Motor neuron (in vitro differentiated cells): ENCODE measurements around the gene PDGFD. TPM values are rescaled to one million over a fixed set of nuclear protein-coding genes. Genes with fewer than 3 reads are reported as not detected.

Experiments used
- ATAC-seq, 8 experiments: fragments of 200-7000 bp; cut with Tn5 transposase; replicated peaks in 6 of 8; 2 replicates each; pipeline ENCODE4 v1.8.0; 2021; ENCODE audit warnings: mild to moderate bottlenecking in 8 of 8, moderate library complexity in 8 of 8
- H3K27ac ChIP-seq, 2 donors: fragments of 250-450 bp; sonication (Bioruptor Pico); 2 replicates each; pipeline ENCODE4 v1.9.0; 2021; ENCODE audit warnings: antibody characterized with exemption in 2 of 2, mild to moderate bottlenecking in 2 of 2, moderate library complexity in 1 of 2
- H3K4me1 ChIP-seq, 2 donors: fragments of 250-450 bp; sonication (Bioruptor Pico); replicated peaks in 1 of 2; 2 replicates each; pipeline ENCODE4 v1.6.1; 2021; ENCODE audit warnings: antibody characterized with exemption in 2 of 2, mild to moderate bottlenecking in 2 of 2, moderate library complexity in 1 of 2
- H3K4me3 ChIP-seq, 5 donors: fragments of 250-450 bp; sonication (Bioruptor Pico); 2 replicates each; pipeline ENCODE4 v1.9.0; 2021; ENCODE audit warnings: antibody characterized with exemption in 5 of 5, mild to moderate bottlenecking in 5 of 5, moderate library complexity in 4 of 5
- WGBS, 10 experiments: fragments of 450-650 bp; shearing (Covaris generic); methylation state at CpG; one replicate each; pipeline ENCODE4 v1.0.0; 2022; 5-methylcytosine and 5-hydroxymethylcytosine counted together
- in situ Hi-C, 9 experiments: fragments of 400-800 bp; cut with MboI; loops; one replicate each; pipeline ENCODE4 v1.15.0; 2021; ENCODE audit warnings: low sequenced_read_pairs in 9 of 9, low pct_unique_long_range_greater_than_20kb in 2 of 9; ENCODE audit not compliant: unreplicated experiment in 9 of 9
- total RNA-seq, 8 experiments: library from RNA; unstranded; fragments of 300-600 nt; gene quantifications; 2 replicates each; pipeline versions ENCODE4 v1.2.3 to v1.2.4, GENCODE V29; 2022

Gene PDGFD
- total RNA-seq, 8 experiments from 2014 or later: 0.43 to 23.1 (median 3.0) TPM

- in situ Hi-C loops: loop anchor here in 1 of 9 experiments (25.0 kb wide), 1 partner anchor 210 kb away; no protein-coding TSS in a partner anchor
- Histone ChIP-seq H3K4me1 (peaks cover 10 to 21% of the 10 kb centered on the region in 2 donors), H3K4me3 (no peak overlapping the region), H3K27ac (no peak overlapping the region)
- WGBS, 10 experiments: 63 to 100% (median 99%) methylated on average over 1 to 5 of the region's 5 CpGs; no CpG with 5 or more reads in 2 of the 10 experiments
- no peak for ATAC-seq
Measured at GRCh38 chr11:103926990-103927389, 237.0 kb downstream of the PDGFD start.

GRCh38 chr11:103924166-103925013, 239.6 kb downstream of the PDGFD start:
- Histone ChIP-seq H3K4me1 (peaks cover 5 to 14% of the 10 kb centered on the region in 2 donors), H3K4me3 (no peak overlapping the region), H3K27ac (no peak overlapping the region)
- in situ Hi-C loops: loop anchor here in 1 of 9 experiments (25.0 kb wide), 1 partner anchor 213 kb away; no protein-coding TSS in a partner anchor
- no peak for ATAC-seq
- 71 to 100% (median 98%) methylated on average over 1 to 4 of the region's 5 CpGs; no CpG with 5 or more reads in 1 of the 10 experiments for WGBS, 10 experiments

- Histone ChIP-seq H3K27ac (no peak overlapping the region), H3K4me3 (no peak overlapping the region)
- in situ Hi-C loops: no loop called here
Measured at GRCh38 chr11:103923451-103923931, 240.5 kb downstream of the PDGFD start.

GRCh38 chr11:103920933-103921332, 243.0 kb downstream of the PDGFD start:
- no peak for ATAC-seq
- Histone ChIP-seq H3K27ac (no peak overlapping the region), H3K4me1 (no peaks in the 10 kb centered on the region), H3K4me3 (no peak overlapping the region)
- in situ Hi-C loops: no loop called here

More at GRCh38 chr11:103923451-103923931, 240.5 kb downstream of the PDGFD start:
- ATAC-seq: no peak
- peaks cover 2 to 5% of the 10 kb centered on the region in 2 donors for H3K4me1 ChIP-seq

GRCh38 chr11:103920449-103920848, 243.5 kb downstream of the PDGFD start:
- Histone ChIP-seq H3K4me3 (no peak overlapping the region), H3K27ac (no peak overlapping the region), H3K4me1 (no peaks in the 10 kb centered on the region)
- in situ Hi-C loops: no loop called here
- 67 to 100% (median 93%) methylated on average over 1 of the region's 1 CpG; no CpG with 5 or more reads in 6 of the 10 experiments for WGBS, 10 experiments
- peak in 2 of 8 experiments; percentile 32 to 56 for ATAC-seq

GRCh38 chr11:103910721-103911120, 253.2 kb downstream of the PDGFD start:
- Histone ChIP-seq H3K27ac (no peak overlapping the region), H3K4me1 (peaks cover 0 to 11% of the 10 kb centered on the region in 2 donors), H3K4me3 (no peak overlapping the region)
- in situ Hi-C loops: no loop called here
- no peak for ATAC-seq
- WGBS, 10 experiments: 90 to 100% (median 94%) methylated on average over 2 to 6 of the region's 7 CpGs; no CpG with 5 or more reads in 7 of the 10 experiments

GRCh38 chr11:103907548-103908455, 256.1 kb downstream of the PDGFD start:
- Histone ChIP-seq H3K27ac (no peak overlapping the region), H3K4me1 (peaks cover 0 to 11% of the 10 kb centered on the region in 2 donors), H3K4me3 (no peak overlapping the region)
- WGBS, 10 experiments: 31 to 100% (median 80%) methylated on average over 1 to 3 of the region's 3 CpGs; no CpG with 5 or more reads in 1 of the 10 experiments
- ATAC-seq: no peak
- in situ Hi-C loops: no loop called here

GRCh38 chr11:103907136-103907535, 256.8 kb downstream of the PDGFD start:
- H3K27ac ChIP-seq: no peak overlapping the region
- in situ Hi-C loops: no loop called here
- ATAC-seq: no peak

GRCh38 chr11:103906291-103906867, 257.6 kb downstream of the PDGFD start:
- ATAC-seq: peak in 3 of 8 experiments; percentile 43 to 52 (median 43)
- WGBS, 10 experiments: 33 to 80% (median 57%) methylated on average over 1 of the region's 1 CpG; no CpG with 5 or more reads in 5 of the 10 experiments
- Histone ChIP-seq H3K4me3 (no peak overlapping the region), H3K27ac (no peak overlapping the region), H3K4me1 (peaks cover 0 to 11% of the 10 kb centered on the region in 2 donors)
- in situ Hi-C loops: no loop called here

More at GRCh38 chr11:103907136-103907535, 256.8 kb downstream of the PDGFD start:
- Histone ChIP-seq H3K4me3 (no peak overlapping the region), H3K4me1 (peaks cover 0 to 11% of the 10 kb centered on the region in 2 donors)
- WGBS, 10 experiments: 57 to 100% (median 86%) methylated on average over 1 to 4 of the region's 4 CpGs

- ATAC-seq: no peak
- WGBS, 10 experiments: 60 to 100% (median 93%) methylated on average over 1 to 3 of the region's 3 CpGs; no CpG with 5 or more reads in 1 of the 10 experiments
- in situ Hi-C loops: no loop called here
- no peak overlapping the region for H3K27ac ChIP-seq
- H3K4me1 ChIP-seq: peaks cover 0 to 11% of the 10 kb centered on the region in 2 donors
- no peak overlapping the region for H3K4me3 ChIP-seq
Measured at GRCh38 chr11:103904324-103904667, 259.7 kb downstream of the PDGFD start.

GRCh38 chr11:103903621-103904323, 260.2 kb downstream of the PDGFD start:
- in situ Hi-C loops: no loop called here
- Histone ChIP-seq H3K4me1 (peaks cover 0 to 11% of the 10 kb centered on the region in 2 donors), H3K4me3 (no peak overlapping the region), H3K27ac (no peak overlapping the region)
- no peak for ATAC-seq
- 39 to 100% (median 85%) methylated on average over 1 to 2 of the region's 2 CpGs for WGBS, 10 experiments

- no peak for ATAC-seq
Measured at GRCh38 chr11:103902994-103903393, 261.0 kb downstream of the PDGFD start.

More at GRCh38 chr11:103902994-103903393, 261.0 kb downstream of the PDGFD start:
- no peak overlapping the region for H3K27ac ChIP-seq
- peaks cover 0 to 11% of the 10 kb centered on the region in 2 donors for H3K4me1 ChIP-seq
- H3K4me3 ChIP-seq: no peak overlapping the region
- WGBS, 10 experiments: 70 to 92% (median 82%) methylated on average over 1 of the region's 1 CpG; no CpG with 5 or more reads in 4 of the 10 experiments
- in situ Hi-C loops: no loop called here
